HG03045 (cell line): Measurements from ENCODE around the gene PSMA2.

Experiments
- ATAC-seq: cut with Tn5 transposase; IDR thresholded peaks from one replicate; pipeline ENCODE4 v1.9.1; 2021; ENCODE audit warnings: mild to moderate bottlenecking, moderate library complexity; ENCODE audit not compliant: unreplicated experiment

The PSMA2 gene

DNA sequence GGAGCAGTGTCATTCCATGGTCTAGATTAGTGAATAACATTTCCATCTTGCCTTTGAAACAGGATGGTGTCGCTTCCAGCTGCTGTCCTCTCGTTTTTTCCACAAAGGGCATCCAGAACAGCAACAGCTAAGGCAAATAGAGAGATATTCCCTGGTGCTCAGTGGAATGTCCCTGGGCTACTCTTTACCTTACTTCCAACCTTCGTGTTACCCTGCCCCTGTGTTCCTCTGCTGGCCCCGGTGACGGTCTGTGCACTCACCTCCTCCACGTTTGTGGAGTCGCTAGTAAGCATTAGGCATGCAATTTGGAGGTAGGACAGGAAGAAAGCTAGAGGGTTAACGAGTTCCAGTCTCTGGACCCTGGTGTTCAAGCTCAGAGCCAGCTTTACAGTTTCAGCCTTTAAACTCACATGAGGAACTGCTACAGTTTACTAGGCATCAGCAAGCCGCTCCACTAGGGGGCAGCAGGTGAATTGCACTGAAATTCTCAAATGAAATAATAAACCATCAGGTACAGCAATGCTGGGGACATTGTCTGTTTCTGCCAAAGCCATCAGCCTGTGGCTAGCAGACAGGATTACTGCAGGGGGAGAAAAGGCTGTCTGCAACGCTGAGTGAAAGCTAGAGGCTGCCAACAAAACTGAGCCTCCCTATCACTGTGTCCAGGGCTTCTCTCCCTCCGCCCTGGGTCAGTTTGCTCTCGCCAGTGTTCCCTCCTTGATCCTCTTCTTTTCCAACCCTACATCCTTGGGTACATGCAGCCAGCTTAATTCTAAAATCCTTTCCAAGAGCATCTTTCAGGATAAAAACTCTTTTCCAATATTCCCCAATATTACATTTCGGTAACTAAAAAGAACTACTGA lies 9.2 kb upstream of the PSMA2 start:
- ATAC-seq: peak; percentile 48

- ATAC-seq: no peak
These were observed 7.7 kb upstream of the PSMA2 start for GRCh38 chr7:42939457-42940240.

GRCh38 chr7:42935861-42936260 lies 3.9 kb upstream of the PSMA2 start:
- ATAC-seq: no peak

GRCh38 chr7:42934291-42934690 lies 2.3 kb upstream of the PSMA2 start:
- no peak for ATAC-seq

DNA sequence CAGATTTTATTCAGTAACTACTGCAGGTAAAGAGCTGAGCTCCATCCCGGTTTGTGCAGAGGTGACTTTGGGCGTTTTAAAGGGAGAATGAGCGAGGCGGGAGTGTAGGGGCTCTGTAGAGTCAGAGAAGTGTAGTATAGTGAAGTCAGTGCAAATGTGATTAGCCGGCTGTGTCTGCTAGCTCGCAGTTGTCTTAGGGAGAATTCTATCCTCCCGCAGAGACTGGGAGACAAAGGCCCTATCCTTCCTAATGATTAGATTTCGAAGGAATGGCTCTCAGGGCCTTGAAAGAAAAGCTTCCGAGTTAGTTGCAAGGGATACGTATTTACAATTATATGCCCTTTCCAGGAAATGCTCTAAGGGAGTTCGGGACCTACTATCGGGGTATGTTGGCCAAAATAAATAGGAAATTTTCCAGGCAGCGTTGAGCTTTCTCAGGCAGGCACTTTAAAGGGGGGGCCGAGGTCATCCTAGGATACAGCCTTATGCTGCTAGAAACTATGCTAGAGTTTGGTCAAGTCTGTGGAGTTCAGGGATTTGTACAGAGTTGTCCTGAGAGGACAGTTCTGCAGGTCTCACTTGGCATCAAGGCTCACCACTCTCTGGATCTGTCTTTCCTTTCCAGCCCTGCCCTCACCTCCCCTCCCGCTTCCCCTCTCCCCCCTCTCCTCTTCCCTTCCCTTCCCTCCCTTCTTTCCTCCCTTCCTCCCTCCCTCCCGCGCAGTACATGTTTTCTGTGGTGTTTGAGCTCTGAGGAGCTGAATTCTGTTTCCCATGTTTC lies 1.0 kb upstream of the PSMA2 start:
- ATAC-seq: no peak

- no peak for ATAC-seq
These were observed 534 bp downstream of the PSMA2 start for GRCh38 chr7:42931447-42931833.

DNA sequence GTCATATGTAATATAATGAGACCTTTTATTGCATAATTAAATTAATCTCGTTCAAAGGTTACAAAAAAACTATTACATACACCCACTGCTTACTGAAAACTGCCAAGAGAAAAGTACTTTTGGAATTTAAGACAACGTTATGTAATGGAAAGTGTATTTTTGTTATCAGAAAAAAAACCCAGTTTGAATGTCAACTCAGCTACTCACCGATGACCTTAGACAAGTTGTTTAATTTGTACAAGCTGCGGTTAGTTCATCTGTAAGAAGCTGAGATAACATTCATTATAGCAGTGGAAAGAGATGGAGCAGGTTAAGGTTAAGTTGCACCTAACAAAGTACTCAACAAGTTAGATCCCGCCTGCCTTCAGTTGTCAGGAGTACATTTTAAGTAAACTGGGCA lies 1.1 kb downstream of the PSMA2 start:
- ATAC-seq: no peak

DNA sequence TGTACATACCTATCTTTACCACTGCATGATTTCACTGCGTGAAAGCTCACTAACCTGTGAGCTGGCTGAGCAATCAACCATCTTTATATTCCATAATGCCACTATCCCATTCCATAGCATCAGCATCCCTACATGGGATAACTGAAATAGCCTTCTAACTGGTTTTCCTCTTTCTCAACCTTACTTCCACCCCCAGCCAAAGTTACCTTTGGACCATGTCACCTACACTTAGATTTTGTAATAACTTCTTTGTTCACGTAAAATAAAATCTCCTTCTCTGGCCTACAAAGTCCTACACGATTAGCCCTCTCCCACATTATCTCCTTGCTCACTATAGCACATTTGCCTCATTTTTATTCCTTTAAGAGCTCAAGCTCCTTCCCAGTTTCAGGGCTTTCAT lies 2.5 kb downstream of the PSMA2 start:
- no peak for ATAC-seq

DNA sequence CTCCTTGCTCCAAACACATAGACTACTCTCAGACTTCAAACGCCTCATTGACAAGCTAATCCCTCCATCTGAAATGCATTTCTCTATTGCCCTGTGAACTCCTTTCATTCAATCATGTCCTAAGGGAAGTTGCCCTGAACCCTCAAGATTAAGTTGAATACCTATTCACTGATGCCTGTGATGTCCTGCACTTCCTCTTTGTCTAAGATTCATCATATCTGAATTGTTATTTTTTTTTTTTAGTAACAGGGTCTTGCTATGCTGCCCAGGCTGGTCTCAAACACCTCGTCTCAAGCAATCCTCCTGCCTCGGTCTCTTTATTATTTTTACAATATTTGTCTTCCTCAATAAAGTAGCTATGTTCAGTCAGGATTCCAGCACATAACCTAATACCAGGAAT lies 3.2 kb downstream of the PSMA2 start:
- ATAC-seq: no peak

GRCh38 chr7:42926204-42926603 lies 5.8 kb downstream of the PSMA2 start:
- ATAC-seq: no peak

GRCh38 chr7:42925630-42926029 lies 6.3 kb downstream of the PSMA2 start:
- ATAC-seq: no peak

DNA sequence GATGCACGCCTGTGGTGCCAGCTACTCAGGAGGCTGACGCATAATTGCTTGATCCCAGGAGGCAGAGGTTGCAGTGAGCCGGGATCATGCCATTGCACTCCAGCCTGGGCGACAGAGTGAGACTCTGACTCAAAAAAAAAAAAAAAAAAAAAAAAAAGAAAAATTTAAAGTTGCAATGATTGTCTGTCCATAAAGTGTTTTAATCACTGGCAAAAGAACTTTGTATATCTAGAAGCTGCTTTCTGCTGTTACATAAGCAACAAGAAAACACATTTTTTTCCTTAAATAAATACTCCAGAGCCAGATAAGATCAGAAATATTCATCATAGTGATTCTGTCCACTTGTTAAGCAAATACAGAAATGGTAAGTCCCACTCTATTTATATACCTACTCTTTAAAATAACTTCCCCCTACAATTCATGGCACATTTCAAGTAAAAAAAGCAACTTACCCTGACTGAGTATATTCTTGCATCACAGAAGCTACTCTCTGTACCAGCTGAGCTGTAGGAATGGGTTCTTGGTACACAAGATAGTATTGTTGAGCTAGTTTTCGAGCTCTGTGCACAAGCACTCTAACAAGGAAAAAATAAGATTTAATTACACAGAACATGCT lies 7.6 kb downstream of the PSMA2 start:
- no peak for ATAC-seq

GRCh38 chr7:42922017-42922753 lies 9.8 kb downstream of the PSMA2 start:
- ATAC-seq: no peak

DNA sequence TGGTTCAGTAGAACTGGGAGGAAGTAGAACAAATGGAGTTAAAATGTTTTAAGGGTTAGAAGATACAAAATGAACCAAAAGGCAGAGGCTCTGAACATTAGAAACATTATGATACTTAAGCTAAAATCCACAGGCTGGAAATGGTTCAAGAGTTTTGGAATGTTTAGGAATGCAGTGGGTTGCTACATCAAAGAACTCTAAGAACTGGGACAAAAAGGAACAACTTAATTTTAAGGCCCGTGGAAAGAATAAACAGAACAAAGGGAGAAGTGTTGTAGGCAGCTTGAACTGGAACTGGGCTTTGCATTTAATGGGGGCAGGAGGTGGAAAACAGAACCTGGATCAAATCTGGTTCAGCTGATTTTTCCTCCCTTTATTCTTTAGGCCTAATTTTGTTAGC lies 16.6 kb downstream of the PSMA2 start:
- no peak for ATAC-seq

- ATAC-seq: no peak
These were observed 17.4 kb downstream of the PSMA2 start for GRCh38 chr7:42914421-42915045.

DNA sequence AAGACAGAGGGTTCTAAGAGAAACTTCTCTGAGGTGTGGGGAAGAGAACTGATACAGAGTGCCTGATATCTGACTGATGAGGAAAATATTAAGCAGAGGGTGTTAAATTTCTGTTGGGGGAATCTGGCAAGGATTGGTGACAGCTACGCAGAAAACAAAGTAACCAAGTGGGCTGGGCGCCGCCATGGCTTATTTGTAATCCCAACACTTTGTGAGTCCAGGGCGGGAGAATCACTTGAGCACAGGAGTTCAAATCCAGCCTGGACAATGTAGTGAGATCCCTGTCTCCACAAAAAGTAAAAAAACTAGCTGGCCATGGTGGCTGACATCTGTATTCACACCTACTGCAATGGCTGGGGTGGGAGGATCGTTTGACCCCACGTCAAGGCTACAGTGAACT lies 18.0 kb downstream of the PSMA2 start:
- no peak for ATAC-seq

DNA sequence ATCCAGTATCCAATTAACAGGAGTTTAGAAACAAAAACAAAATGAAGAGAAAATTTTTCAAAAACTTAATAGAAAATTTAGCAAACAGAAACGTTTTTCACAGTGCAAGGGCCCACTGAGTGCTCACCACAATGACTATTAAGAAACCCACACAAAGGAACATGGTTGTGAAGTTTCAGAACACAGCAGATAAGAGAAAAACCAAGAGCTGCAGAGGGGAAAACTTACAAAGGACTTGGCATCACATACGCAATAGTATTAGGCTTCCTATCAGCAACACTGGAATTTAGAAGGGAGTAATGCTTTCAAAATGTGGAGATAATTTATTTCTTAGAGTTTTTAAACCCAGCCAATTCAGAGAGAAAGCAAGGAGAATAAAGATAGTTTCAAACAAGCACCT lies 18.4 kb downstream of the PSMA2 start:
- ATAC-seq: no peak

GRCh38 chr7:42911454-42912447 lies 20.2 kb downstream of the PSMA2 start, which contains the start of gene C7orf25:
C7orf25 (minus strand) TSS chr7:42912070; CDS start chr7:42910900, 1,170 bp downstream.
- ATAC-seq: peak; percentile 95

DNA sequence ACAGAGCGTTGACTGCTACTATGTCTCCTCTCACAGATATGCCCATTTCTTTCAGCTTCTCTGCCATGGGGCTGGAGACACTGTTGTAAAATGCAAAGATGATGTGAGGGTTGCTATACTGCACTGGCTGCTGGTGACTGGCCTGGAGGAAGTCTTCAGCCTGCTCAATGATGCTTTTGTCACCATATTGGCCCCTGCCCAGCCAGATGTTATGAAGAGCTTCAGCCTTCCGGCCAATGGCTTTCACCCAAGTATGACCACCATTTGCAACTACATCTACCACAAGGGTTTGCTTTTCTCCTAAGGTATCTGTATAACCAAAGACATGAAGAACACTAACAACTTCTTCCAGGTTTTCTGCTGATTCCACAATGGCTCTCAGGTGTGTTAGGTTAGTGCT lies 21.7 kb downstream of the PSMA2 start:
- no peak for ATAC-seq
